Stromal cell of bone marrow (primary cell): ENCODE measurements around the gene PLAAT5.
"Not testable (repeated sequence)": the region's sequence is repeated elsewhere in the genome, so short reads cannot be mapped to it uniquely, and the experiment has no call there.

Source experiments
- DNase-seq: peaks from one replicate; pipeline ENCODE4 v3.0.0-alpha.2; 2012; ENCODE audit warnings: low read depth

The PLAAT5 gene

GRCh38 chr11:63480039-63480438 lies 10.9 kb downstream of the PLAAT5 start:
- no peak for DNase-seq

GRCh38 chr11:63478896-63479295 lies 12.1 kb downstream of the PLAAT5 start:
- peak; percentile 53 for DNase-seq

- DNase-seq, result no peak
Measured at GRCh38 chr11:63476618-63477017, 14.3 kb downstream of the PLAAT5 start.

GRCh38 chr11:63472372-63472771 lies 18.6 kb downstream of the PLAAT5 start:
- DNase-seq, result no peak

- DNase-seq, result no peak
Measured at GRCh38 chr11:63470311-63470710, 20.7 kb downstream of the PLAAT5 start.

GRCh38 chr11:63462137-63462536 lies 28.8 kb downstream of the PLAAT5 start:
- DNase-seq, result no peak

GRCh38 chr11:63459586-63459985 lies 31.4 kb downstream of the PLAAT5 start:
- no peak for DNase-seq

- no peak for DNase-seq
Measured at GRCh38 chr11:63448646-63449045, 42.3 kb downstream of the PLAAT5 start.

GRCh38 chr11:63445720-63446119 lies 45.2 kb downstream of the PLAAT5 start:
- DNase-seq, result peak; percentile 25

- DNase-seq, result no peak
Measured at GRCh38 chr11:63445118-63445517, 45.8 kb downstream of the PLAAT5 start.

- no peak for DNase-seq
Measured at GRCh38 chr11:63444160-63444559, 46.8 kb downstream of the PLAAT5 start.

GRCh38 chr11:63443714-63444113 lies 47.3 kb downstream of the PLAAT5 start:
- no peak for DNase-seq

- DNase-seq, result not testable (repeated sequence)
Measured at GRCh38 chr11:63435831-63436230, 55.1 kb downstream of the PLAAT5 start.

GRCh38 chr11:63435351-63435750 lies 55.6 kb downstream of the PLAAT5 start:
- not testable (repeated sequence) for DNase-seq

GRCh38 chr11:63430731-63431130 lies 60.2 kb downstream of the PLAAT5 start:
- not testable (repeated sequence) for DNase-seq

GRCh38 chr11:63427971-63428508 lies 62.9 kb downstream of the PLAAT5 start:
- no peak for DNase-seq

GRCh38 chr11:63417174-63417852 lies 73.7 kb downstream of the PLAAT5 start:
- no peak for DNase-seq
